Hepatocyte (in vitro differentiated cells): ENCODE results near the gene C5orf58. TPM values are rescaled to one million over a fixed set of nuclear protein-coding genes. Genes with fewer than 3 reads are reported as not detected.

Source experiments
- DNase-seq: peaks from one replicate; pipeline ENCODE4 v3.0.0-alpha.2; 2016; ENCODE audit warnings: low spot score
- H2AFZ ChIP-seq: fragments of 200-600 bp; sonication (generic); 2 replicates; pipeline ENCODE4 v1.6.0; 2016; ENCODE audit warnings: antibody characterized with exemption, mild to moderate bottlenecking
- H3K27ac ChIP-seq: fragments of 200-600 bp; sonication (generic); 2 replicates; pipeline ENCODE4 v1.5.1; 2016; ENCODE audit warnings: mild to moderate bottlenecking
- H3K27me3 ChIP-seq: fragments of 200-600 bp; sonication (generic); 2 replicates; pipeline ENCODE4 v1.6.1; 2016
- H3K36me3 ChIP-seq: fragments of 200-600 bp; sonication (generic); replicated peaks from 2 replicates; pipeline ENCODE4 v1.5.1; 2016; ENCODE audit warnings: low read depth; ENCODE audit not compliant: insufficient read depth
- H3K4me1 ChIP-seq: fragments of 200-600 bp; sonication (generic); 2 replicates; pipeline ENCODE4 v1.5.1; 2016; ENCODE audit warnings: mild to moderate bottlenecking, moderate library complexity; ENCODE audit not compliant: insufficient read depth
- H3K4me2 ChIP-seq: fragments of 200-600 bp; sonication (generic); 2 replicates; pipeline ENCODE4 v1.6.0; 2016
- H3K4me3 ChIP-seq: fragments of 200-600 bp; sonication (generic); 2 replicates; pipeline ENCODE4 v1.5.1; 2016; ENCODE audit warnings: mild to moderate bottlenecking
- H3K79me2 ChIP-seq: fragments of 200-600 bp; sonication (generic); 2 replicates; pipeline ENCODE4 v1.6.0; 2017; ENCODE audit warnings: mild to moderate bottlenecking
- H3K9me2 ChIP-seq: fragments of 200-600 bp; sonication (generic); replicated peaks from 2 replicates; pipeline ENCODE4 v1.6.0; 2017; ENCODE audit warnings: mild to moderate bottlenecking; ENCODE audit not compliant: insufficient read depth
- H3K9me3 ChIP-seq: fragments of 200-600 bp; sonication (generic); 2 replicates; pipeline ENCODE4 v1.5.1; 2016; ENCODE audit warnings: low read depth, mild to moderate bottlenecking
- H4K20me1 ChIP-seq: fragments of 200-600 bp; sonication (generic); 2 replicates; pipeline ENCODE4 v1.6.0; 2016; ENCODE audit warnings: mild to moderate bottlenecking; ENCODE audit not compliant: insufficient read depth, poor library complexity, severe bottlenecking
- CTCF ChIP-seq: fragments of 200-600 bp; sonication (generic); IDR thresholded peaks from 2 replicates; pipeline ENCODE4 v1.5.1; 2016; ENCODE audit warnings: antibody characterized with exemption, mild to moderate bottlenecking; ENCODE audit not compliant: poor library complexity
- EZH2 ChIP-seq: fragments of 200-600 bp; sonication (generic); IDR thresholded peaks from 2 replicates; pipeline ENCODE4 v1.6.1; 2016; ENCODE audit warnings: antibody characterized with exemption, mild to moderate bottlenecking, borderline replicate concordance
- EZH2phosphoT487 ChIP-seq: fragments of 200-600 bp; sonication (generic); IDR thresholded peaks from one replicate; pipeline ENCODE4 v1.6.1; 2018; ENCODE audit warnings: antibody characterized with exemption, mild to moderate bottlenecking, low read depth, moderate library complexity; ENCODE audit not compliant: unreplicated experiment, severe bottlenecking
- polyA plus RNA-seq: library from polyadenylated mRNA; unstranded; fragments of >200 nt; fragmentation: Nextera tagmentation; extraction: Ambion mirVana; gene quantifications from 2 replicates; pipeline ENCODE4 v1.2.1, GENCODE V29; 2016
- total RNA-seq: library from RNA; depleted of rRNA; stranded (reverse); fragments of >200 nt; gene quantifications from 2 replicates; pipeline ENCODE4 v1.2.3, GENCODE V29; 2014

Gene C5orf58
- total and polyA plus RNA-seq, 2 experiments from 2014 or later: 0.58 TPM; not detected in 1

- Histone ChIP-seq H3K9me3 (no peaks in the 10 kb centered on the region), H3K79me2 (no peaks in the 10 kb centered on the region), H3K27me3 (peaks cover 4% of the 10 kb centered on the region), H3K4me3 (no peak overlapping the region), H3K9me2 (no peaks in the 10 kb centered on the region), H3K4me1 (no peaks in the 10 kb centered on the region), H2AFZ (no peak overlapping the region), H4K20me1 (no peaks in the 10 kb centered on the region), H3K27ac (no peak overlapping the region), H3K36me3 (no peaks in the 10 kb centered on the region), H3K4me2 (no peak overlapping the region)
- TF ChIP-seq CTCF: no peak
- TF ChIP-seq EZH2: no peak
- no peak for TF ChIP-seq EZH2phosphoT487
- no peak for DNase-seq
Measured at GRCh38 chr5:170294556-170294955, 61.8 kb downstream of the C5orf58 start.

Other genes starting within 250 kb of the C5orf58 start
- gene FOXI1, start 127.1 kb upstream of the C5orf58 start, total RNA-seq: not detected in 2 replicates
- not detected in 2 replicates for gene FOXI1, start 127.1 kb upstream of the C5orf58 start, polyA plus RNA-seq
- 0.60 and 0.80 TPM in 2 replicates for gene LCP2, start 64.8 kb downstream of the C5orf58 start, total RNA-seq
- gene LCP2, start 64.8 kb downstream of the C5orf58 start, polyA plus RNA-seq: 0.35 TPM in 1 of 2 replicates, not detected in the other
- 0.07 and 0.36 TPM in 2 replicates for gene KCNMB1, start 156.4 kb downstream of the C5orf58 start, total RNA-seq
- gene KCNMB1, start 156.4 kb downstream of the C5orf58 start, polyA plus RNA-seq: 0.18 and 0.19 TPM in 2 replicates